ENCODE measurements around the gene BAHCC1.
"Not testable (repeated sequence)": the region's sequence is repeated elsewhere in the genome, so short reads cannot be mapped to it uniquely, and the experiment has no call there.

DNA sequence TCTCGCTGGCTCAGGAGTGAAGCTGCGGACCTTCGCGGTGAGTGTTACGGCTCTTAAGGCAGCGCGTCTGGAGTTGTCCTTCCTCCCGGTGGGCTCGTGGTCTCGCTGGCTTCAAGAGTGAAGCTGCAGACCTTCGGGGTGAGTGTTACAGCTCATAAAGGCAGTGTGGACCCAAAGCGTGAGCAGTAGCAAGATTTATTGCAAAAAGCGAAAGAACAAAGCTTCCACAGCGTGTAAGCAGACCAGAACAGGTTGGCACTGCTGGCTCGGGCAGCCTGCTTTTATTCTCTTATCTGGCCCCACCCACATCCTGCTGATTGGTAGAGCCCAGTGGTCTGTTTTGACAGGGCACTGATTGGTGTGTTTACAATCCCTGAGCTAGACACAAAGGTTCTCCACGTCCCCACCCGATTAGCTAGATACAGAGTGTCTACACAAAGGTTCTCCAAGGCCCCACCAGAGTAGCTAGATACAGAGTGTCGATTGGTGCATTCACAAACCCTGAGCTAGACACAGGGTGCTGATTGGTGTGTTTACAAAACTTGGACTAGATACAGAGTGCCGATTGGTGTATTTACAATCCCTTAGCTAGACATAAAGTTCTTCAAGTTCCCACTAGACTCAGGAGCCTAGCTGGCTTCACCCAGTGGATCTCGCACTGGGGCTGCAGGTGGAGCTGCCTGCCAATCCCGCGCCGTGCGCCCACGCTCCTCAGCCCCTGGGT is 43.8 kb upstream of the BAHCC1 start:
- TF ChIP-seq, protein P1, sequence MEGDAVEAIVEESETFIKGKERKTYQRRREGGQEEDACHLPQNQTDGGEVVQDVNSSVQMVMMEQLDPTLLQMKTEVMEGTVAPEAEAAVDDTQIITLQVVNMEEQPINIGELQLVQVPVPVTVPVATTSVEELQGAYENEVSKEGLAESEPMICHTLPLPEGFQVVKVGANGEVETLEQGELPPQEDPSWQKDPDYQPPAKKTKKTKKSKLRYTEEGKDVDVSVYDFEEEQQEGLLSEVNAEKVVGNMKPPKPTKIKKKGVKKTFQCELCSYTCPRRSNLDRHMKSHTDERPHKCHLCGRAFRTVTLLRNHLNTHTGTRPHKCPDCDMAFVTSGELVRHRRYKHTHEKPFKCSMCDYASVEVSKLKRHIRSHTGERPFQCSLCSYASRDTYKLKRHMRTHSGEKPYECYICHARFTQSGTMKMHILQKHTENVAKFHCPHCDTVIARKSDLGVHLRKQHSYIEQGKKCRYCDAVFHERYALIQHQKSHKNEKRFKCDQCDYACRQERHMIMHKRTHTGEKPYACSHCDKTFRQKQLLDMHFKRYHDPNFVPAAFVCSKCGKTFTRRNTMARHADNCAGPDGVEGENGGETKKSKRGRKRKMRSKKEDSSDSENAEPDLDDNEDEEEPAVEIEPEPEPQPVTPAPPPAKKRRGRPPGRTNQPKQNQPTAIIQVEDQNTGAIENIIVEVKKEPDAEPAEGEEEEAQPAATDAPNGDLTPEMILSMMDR (IDR thresholded peaks at IDR 0.05; ENCODE audit: extremely low read depth in 1 of 2, insufficient read depth in 1 of 2, low read depth in 1 of 2, low read length in 2 of 2): not testable (repeated sequence)
- not testable (repeated sequence) for TF ChIP-seq EZH2 (IDR thresholded peaks at IDR 0.05; ENCODE audit: borderline replicate concordance, low read depth, low read length, severe bottlenecking); POLR2AphosphoS5 (IDR thresholded peaks at IDR 0.05; ENCODE audit: insufficient read depth, low read depth, low read length); POLR2A (IDR thresholded peaks at IDR 0.05; ENCODE audit: low read depth, low read length); FOS (IDR thresholded peaks at IDR 0.05; ENCODE audit: borderline replicate concordance, insufficient read depth, low read length); MYC (IDR thresholded peaks at IDR 0.05; ENCODE audit: low read depth, low read length)

Data from endothelial cell of umbilical vein (primary cell).